PC-9 (cell line): ENCODE results near the gene APOBEC3B. TPM values are rescaled to one million over a fixed set of nuclear protein-coding genes. Genes with fewer than 3 reads are reported as not detected.

Experiments used
- BruUV-seq: library from RNA; stranded (reverse); fragments of 400-500 nt; replicated peaks from 2 replicates; lab custom pipeline; 2021; lab: Mats Ljungman, UMichigan
- CTCF ChIA-PET: fragments of 300-600 bp; sonication (Branson Sonifier 250); formaldehyde crosslinking; loops from one replicate; lab custom pipeline; 2022; ENCODE audit warnings: antibody characterized with exemption; lab: Charles Lee
- POLR2A ChIA-PET: fragments of 300-600 bp; sonication (Branson Sonifier 250); formaldehyde crosslinking; loops from one replicate; lab custom pipeline; 2022; ENCODE audit warnings: antibody characterized with exemption; ENCODE audit not compliant: unreplicated experiment; lab: Charles Lee
- DNase-seq, 2 experiments: peaks; one replicate each; pipeline versions ENCODE4 v3.0.0 to v3.0.0-alpha.2; 2015 to 2022; ENCODE audit warnings: mixed read lengths in 1 of 2
- H2AFZ ChIP-seq: fragments of 200-600 bp; sonication (generic); 2 replicates; pipeline ENCODE4 v1.8.1; 2017; ENCODE audit warnings: antibody characterized with exemption
- H3F3A ChIP-seq: fragments of 200-600 bp; sonication (generic); 2 replicates; pipeline ENCODE4 v1.8.1; 2017; ENCODE audit warnings: antibody characterized with exemption, mild to moderate bottlenecking, low read depth; ENCODE audit not compliant: insufficient read depth
- H3K27ac ChIP-seq: fragments of 200-600 bp; sonication (generic); 2 replicates; pipeline ENCODE4 v1.6.1; 2016; ENCODE audit warnings: mixed run types
- H3K27me3 ChIP-seq: fragments of 200-600 bp; sonication (generic); 2 replicates; pipeline ENCODE4 v1.6.1; 2016; ENCODE audit warnings: low read depth, mixed run types; ENCODE audit not compliant: insufficient read depth
- H3K36me3 ChIP-seq: fragments of 200-600 bp; sonication (generic); 2 replicates; pipeline ENCODE4 v1.6.1; 2016; ENCODE audit warnings: low read depth, mixed run types
- H3K4me1 ChIP-seq: fragments of 200-600 bp; sonication (generic); replicated peaks from 2 replicates; pipeline ENCODE4 v1.6.1; 2016; ENCODE audit warnings: mixed run types; ENCODE audit not compliant: insufficient read depth
- H3K4me2 ChIP-seq: fragments of 200-600 bp; sonication (generic); 2 replicates; pipeline ENCODE4 v1.6.1; 2017; ENCODE audit warnings: mixed run types
- H3K4me3 ChIP-seq: fragments of 200-600 bp; sonication (generic); 2 replicates; pipeline ENCODE4 v1.6.1; 2016; ENCODE audit warnings: mixed run types
- H3K79me2 ChIP-seq: fragments of 200-600 bp; sonication (generic); 2 replicates; pipeline ENCODE4 v1.6.1; 2017; ENCODE audit warnings: low read depth, mixed run types
- H3K9me2 ChIP-seq: fragments of 200-600 bp; sonication (generic); 2 replicates; pipeline ENCODE4 v1.8.1; 2017; ENCODE audit warnings: mild to moderate bottlenecking; ENCODE audit not compliant: insufficient read depth
- H3K9me3 ChIP-seq: fragments of 200-600 bp; sonication (generic); 2 replicates; pipeline ENCODE4 v1.8.1; 2016; ENCODE audit warnings: low read depth; ENCODE audit not compliant: insufficient read depth
- H4K20me1 ChIP-seq: fragments of 200-600 bp; sonication (generic); 2 replicates; pipeline ENCODE4 v1.8.1; 2017; ENCODE audit not compliant: insufficient read depth
- EZH2 ChIP-seq: fragments of 200-600 bp; sonication (generic); IDR thresholded peaks from 2 replicates; pipeline ENCODE4 v1.8.0; 2017; ENCODE audit warnings: antibody characterized with exemption, low read depth
- intact Hi-C: fragments of 100-400 bp; cut with micrococcal nuclease; formaldehyde crosslinking; loops from one replicate; pipeline ENCODE4 v1.10.0; 2022; ENCODE audit not compliant: unreplicated experiment
- total RNA-seq: library from RNA; stranded (reverse); gene quantifications from 2 replicates; pipeline ENCODE4 v1.2.3, GENCODE V29; 2021
- TF ChIP-seq, protein P1 (sequence below): fragments of 200-600 bp; sonication (generic); conservative IDR thresholded peaks from 2 replicates; pipeline ENCODE4 v1.6.1; 2017; ENCODE audit warnings: mixed run types, antibody characterized with exemption, mild to moderate bottlenecking, moderate library complexity

APOBEC3B gene
- total RNA-seq, 1 experiment from 2014 or later = 66.5 TPM

DNA sequence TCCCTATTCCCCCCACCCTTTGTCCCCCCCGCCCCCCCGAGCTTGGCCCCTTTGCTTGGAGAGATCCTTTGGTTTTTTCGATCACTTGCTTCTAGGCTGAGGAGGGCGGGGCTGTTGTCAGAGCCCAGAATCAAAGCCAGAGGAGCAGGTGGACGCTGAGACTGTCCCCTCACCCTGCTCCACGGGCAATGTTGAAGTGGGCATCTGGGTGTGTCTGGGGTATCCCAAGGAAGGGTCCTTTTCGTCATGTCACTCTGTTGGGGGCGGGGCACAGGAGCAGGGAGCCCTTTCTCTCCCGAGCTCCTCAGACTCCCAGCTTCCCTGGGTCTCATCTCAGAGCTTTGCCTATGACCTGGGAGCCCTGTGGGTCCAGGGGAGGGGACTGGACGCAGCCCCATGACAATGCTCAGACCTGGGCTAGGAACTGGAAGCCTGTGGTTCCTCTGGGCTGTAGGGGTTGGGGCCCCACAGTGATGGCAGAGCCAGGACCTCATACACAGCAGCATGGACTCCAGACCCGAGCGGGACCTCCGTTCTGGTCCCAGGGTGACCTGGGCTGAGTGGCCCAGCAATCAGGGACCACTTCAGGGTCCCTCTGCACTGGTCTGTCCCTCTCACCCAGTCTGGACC, 27.6 kb upstream of the APOBEC3B start:
- H3K4me2 ChIP-seq = 0 out of 2 replicates have a peak overlapping the region, but pooled peaks have one; percentile 31
- DNase-seq = no peak
- no peak overlapping the region for H2AFZ ChIP-seq
- ChIA-PET POLR2A (interaction anchor here (0.6 kb wide), 1 partner anchor 289 kb away, joined by 5 read pairs; no protein-coding TSS in a partner anchor), CTCF (no interaction called here)
- H3F3A ChIP-seq = 0 out of 2 replicates have a peak, but pooled peaks cover 6% of the 10 kb centered on the region
- no peaks in the 10 kb centered on the region for H3K27me3 ChIP-seq
- no peaks in the 10 kb centered on the region for H3K9me2 ChIP-seq
- H3K9me3 ChIP-seq = no peaks in the 10 kb centered on the region
- H3K4me1 ChIP-seq = peaks cover 26% of the 10 kb centered on the region
- H3K36me3 ChIP-seq = no peaks in the 10 kb centered on the region
- no peak for TF ChIP-seq EZH2
- TF ChIP-seq, protein P1, sequence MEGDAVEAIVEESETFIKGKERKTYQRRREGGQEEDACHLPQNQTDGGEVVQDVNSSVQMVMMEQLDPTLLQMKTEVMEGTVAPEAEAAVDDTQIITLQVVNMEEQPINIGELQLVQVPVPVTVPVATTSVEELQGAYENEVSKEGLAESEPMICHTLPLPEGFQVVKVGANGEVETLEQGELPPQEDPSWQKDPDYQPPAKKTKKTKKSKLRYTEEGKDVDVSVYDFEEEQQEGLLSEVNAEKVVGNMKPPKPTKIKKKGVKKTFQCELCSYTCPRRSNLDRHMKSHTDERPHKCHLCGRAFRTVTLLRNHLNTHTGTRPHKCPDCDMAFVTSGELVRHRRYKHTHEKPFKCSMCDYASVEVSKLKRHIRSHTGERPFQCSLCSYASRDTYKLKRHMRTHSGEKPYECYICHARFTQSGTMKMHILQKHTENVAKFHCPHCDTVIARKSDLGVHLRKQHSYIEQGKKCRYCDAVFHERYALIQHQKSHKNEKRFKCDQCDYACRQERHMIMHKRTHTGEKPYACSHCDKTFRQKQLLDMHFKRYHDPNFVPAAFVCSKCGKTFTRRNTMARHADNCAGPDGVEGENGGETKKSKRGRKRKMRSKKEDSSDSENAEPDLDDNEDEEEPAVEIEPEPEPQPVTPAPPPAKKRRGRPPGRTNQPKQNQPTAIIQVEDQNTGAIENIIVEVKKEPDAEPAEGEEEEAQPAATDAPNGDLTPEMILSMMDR = no peak
- no TSS peak for BruUV-seq
- H3K4me3 ChIP-seq = no peak overlapping the region
- H3K79me2 ChIP-seq = no peaks in the 10 kb centered on the region
- intact Hi-C loops = no loop called here
- no peaks in the 10 kb centered on the region for H4K20me1 ChIP-seq
- no peak overlapping the region for H3K27ac ChIP-seq

DNA sequence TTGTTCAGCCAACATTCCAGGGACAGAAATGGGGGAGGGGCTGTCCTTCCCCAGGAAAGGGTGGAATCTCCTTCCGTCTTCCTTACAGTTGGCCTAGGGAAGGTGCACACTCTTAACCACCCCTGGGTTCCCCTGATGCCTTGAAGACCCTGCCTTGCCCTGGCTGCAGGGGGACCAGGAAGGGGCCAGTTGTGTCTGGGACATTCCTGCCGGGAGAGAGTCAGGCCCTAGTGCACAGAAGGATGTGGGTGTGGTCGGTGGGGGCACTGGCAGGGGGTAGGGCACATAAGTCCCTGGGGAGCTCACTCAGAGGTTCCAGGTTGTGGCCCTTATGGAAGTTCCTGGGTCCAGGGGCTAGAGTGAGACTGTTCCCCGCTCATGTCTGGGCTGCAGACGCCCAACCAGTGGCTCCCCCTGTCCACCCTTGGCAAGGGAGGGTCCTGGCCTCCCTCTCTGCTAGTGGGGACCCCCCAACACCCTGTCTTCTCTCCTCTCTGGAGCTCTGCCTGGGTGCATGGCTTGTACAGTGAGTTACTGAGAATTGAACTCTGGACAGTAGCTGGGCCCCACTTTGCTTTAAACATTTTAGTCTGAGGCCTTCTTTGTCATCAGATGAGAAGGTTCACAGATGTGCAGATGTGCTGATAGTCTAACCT, 26.8 kb upstream of the APOBEC3B start:
- Histone ChIP-seq H3K27me3 (no peaks in the 10 kb centered on the region), H3K4me2 (no peak overlapping the region), H3K79me2 (no peaks in the 10 kb centered on the region), H3K9me3 (no peaks in the 10 kb centered on the region), H3K36me3 (no peaks in the 10 kb centered on the region), H3F3A (0 out of 2 replicates have a peak, but pooled peaks cover 6% of the 10 kb centered on the region), H2AFZ (no peak overlapping the region), H3K27ac (no peak overlapping the region), H3K4me3 (no peak overlapping the region), H3K9me2 (no peaks in the 10 kb centered on the region), H3K4me1 (peaks cover 26% of the 10 kb centered on the region), H4K20me1 (no peaks in the 10 kb centered on the region)
- intact Hi-C loops = no loop called here
- CTCF ChIA-PET = no interaction called here
- DNase-seq = no peak
- POLR2A ChIA-PET = no interaction called here
- no peak for TF ChIP-seq EZH2
- TF ChIP-seq, protein P1 = no peak
- no TSS peak for BruUV-seq

DNA sequence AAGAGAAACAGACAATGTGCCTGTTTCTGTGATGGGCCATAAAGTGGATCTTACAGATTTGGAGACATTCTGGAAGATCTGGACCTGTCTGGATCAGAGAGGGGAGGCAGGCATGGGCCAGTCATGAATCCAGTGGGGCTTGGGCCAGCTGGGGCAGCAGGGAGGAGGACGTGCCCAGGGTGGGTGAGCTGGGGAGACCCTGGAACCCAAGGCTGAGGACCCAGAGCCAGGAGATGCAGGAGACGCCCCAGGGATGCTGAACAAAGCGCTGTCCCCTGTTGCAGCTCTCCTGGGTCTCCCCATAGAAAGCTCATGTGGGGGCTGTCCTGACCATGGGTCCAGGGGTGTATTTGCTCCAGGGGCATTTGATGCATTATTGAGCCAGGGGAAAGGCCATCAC, 26.2 kb upstream of the APOBEC3B start:
- ChIA-PET CTCF (interaction anchor here (0.6 kb wide), 1 partner anchor 25 kb away, joined by 4 read pairs; no protein-coding TSS in a partner anchor), POLR2A (no interaction called here)
- Histone ChIP-seq H3K4me1 (peaks cover 26% of the 10 kb centered on the region), H3K4me2 (no peak overlapping the region), H3K27ac (no peak overlapping the region), H3K79me2 (no peaks in the 10 kb centered on the region), H3K36me3 (no peaks in the 10 kb centered on the region), H4K20me1 (no peaks in the 10 kb centered on the region), H3K9me3 (no peaks in the 10 kb centered on the region), H3F3A (0 out of 2 replicates have a peak, but pooled peaks cover 6% of the 10 kb centered on the region), H3K27me3 (no peaks in the 10 kb centered on the region), H3K9me2 (no peaks in the 10 kb centered on the region), H2AFZ (no peak overlapping the region), H3K4me3 (no peak overlapping the region)
- DNase-seq = peak in 1 of 2 experiments; percentile 11
- no TSS peak for BruUV-seq
- TF ChIP-seq EZH2 = no peak
- TF ChIP-seq, protein P1 = no peak
- intact Hi-C loops = no loop called here
